Keratinocyte (primary cell): ENCODE data around the gene S100P.

ENCODE experiments used
- EZH2 ChIP-seq: IDR thresholded peaks from one replicate; pipeline ENCODE4 v1.6.1; 2012; ENCODE audit warnings: inconsistent platforms, mild to moderate bottlenecking, low read length, moderate library complexity
- TF ChIP-seq, protein P1 (sequence below), 3 experiments: IDR thresholded peaks in 1 of 3; conservative IDR thresholded peaks in 1 of 3; optimal IDR thresholded peaks in 1 of 3; 2 replicates in 2 of 3; 3 replicates in 1 of 3; pipeline versions ENCODE3 to v1.5.1; 2011; ENCODE audit warnings: low read length in 3 of 3, mild to moderate bottlenecking in 3 of 3, moderate library complexity in 2 of 3, control low read depth in 1 of 3, inconsistent platforms in 1 of 3; ENCODE audit not compliant: insufficient read depth in 2 of 3; ENCODE audit errors: extremely low read depth in 1 of 3

DNA sequence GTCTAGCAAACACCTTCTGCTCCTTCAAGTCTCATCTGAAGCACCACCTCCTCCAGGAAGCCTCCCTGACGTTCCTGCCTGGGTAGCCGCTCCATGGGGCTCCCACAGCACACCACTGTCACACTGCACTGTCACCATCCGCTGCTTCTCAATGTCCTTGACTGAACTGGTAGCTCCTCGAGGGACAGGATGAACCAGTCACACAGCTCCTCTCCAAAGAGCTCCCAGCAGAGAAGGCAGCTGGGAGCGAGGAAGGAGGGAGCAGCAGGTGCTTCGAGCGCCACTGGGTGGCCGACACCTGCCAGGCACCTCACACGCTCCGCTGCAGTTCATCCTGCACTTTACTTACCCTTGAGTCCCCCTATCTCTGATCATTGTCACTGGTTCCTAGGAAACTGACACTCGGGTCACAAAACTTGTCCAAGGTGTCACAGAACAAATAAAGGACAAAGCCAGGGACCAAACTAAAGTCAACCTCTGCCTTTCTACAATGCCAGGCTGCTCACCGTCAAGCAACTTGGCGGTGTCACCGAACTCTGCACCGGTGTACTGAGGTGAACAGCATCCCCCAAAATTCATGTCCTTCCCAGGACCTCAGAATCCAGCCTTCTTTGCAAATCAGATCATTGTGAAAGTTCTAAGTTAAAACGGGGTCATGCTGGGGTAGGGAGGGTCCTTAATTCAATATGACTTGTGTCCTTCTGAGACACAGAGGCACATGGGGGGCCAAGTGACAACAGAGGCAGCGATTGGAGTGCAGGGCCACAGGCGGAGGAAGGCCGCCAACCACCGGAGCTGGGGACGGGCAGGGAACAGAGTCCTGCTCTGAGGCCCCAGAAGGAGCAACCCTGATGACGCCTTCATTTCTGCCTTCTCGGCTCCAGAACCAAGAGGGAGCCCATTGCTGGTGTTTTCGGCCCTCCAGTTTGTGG, 5.5 kb upstream of the S100P start:
- no peak for TF ChIP-seq EZH2
- TF ChIP-seq, protein P1, sequence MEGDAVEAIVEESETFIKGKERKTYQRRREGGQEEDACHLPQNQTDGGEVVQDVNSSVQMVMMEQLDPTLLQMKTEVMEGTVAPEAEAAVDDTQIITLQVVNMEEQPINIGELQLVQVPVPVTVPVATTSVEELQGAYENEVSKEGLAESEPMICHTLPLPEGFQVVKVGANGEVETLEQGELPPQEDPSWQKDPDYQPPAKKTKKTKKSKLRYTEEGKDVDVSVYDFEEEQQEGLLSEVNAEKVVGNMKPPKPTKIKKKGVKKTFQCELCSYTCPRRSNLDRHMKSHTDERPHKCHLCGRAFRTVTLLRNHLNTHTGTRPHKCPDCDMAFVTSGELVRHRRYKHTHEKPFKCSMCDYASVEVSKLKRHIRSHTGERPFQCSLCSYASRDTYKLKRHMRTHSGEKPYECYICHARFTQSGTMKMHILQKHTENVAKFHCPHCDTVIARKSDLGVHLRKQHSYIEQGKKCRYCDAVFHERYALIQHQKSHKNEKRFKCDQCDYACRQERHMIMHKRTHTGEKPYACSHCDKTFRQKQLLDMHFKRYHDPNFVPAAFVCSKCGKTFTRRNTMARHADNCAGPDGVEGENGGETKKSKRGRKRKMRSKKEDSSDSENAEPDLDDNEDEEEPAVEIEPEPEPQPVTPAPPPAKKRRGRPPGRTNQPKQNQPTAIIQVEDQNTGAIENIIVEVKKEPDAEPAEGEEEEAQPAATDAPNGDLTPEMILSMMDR (optimal IDR thresholded peaks at IDR 0.05 in 1 of 3, IDR thresholded peaks at IDR 0.05 in 1 of 3, conservative IDR thresholded peaks at IDR 0.05 in 1 of 3; ENCODE audit: extremely low read depth in 1 of 3, insufficient read depth in 2 of 3, low read length in 3 of 3) = no peak
